NCI-H2081 (cell line): ENCODE measurements around the gene PATL2.
"Not testable (repeated sequence)": the region's sequence is repeated elsewhere in the genome, so short reads cannot be mapped to it uniquely, and the experiment has no call there.

Experiments
- DNase-seq, 2 experiments: peaks; one replicate each; lab custom pipeline; 2025; lab: John Stamatoyannopoulos, UW

The PATL2 gene

DNA sequence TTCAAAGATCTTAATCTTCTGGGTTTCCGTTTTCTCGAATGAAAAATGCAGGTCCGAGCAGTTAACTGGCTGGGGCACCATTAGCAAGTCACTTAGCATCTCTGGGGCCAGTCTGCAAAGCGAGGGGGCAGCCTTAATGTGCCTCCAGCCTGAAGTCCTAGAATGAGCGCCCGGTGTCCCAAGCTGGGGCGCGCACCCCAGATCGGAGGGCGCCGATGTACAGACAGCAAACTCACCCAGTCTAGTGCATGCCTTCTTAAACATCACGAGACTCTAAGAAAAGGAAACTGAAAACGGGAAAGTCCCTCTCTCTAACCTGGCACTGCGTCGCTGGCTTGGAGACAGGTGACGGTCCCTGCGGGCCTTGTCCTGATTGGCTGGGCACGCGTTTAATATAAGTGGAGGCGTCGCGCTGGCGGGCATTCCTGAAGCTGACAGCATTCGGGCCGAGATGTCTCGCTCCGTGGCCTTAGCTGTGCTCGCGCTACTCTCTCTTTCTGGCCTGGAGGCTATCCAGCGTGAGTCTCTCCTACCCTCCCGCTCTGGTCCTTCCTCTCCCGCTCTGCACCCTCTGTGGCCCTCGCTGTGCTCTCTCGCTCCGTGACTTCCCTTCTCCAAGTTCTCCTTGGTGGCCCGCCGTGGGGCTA lies at the start of gene PATL2, which contains the start of gene B2M:
Gene PATL2 (minus strand): TSS at position 228 of the 647 bp plus-strand sequence. CDS start 34,833 bp downstream, outside the sequence.
Gene B2M (plus strand): TSS at position 422 of the 647 bp plus-strand sequence. CDS start 30 bp downstream, at position 452.
- DNase-seq = peak; percentile 93 to 95

DNA sequence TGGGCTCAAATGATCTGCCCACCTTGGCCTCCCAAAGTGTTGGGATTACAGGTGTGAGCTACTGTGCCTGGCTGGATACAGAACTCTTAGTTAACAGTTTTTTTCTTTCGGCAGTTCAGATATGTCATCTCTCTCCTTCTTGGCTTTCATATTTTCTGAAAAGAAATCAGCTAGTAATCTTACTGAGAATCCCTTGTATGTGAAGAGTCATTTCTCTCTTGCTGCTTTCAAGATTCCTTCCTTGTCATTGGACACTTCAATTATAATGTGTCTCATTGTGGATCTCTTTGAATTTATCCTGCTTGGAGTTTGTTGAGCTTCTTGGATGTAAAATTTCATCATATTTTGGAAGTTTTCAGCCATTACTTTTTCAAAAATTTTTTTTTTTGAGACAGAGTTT lies 42.2 kb upstream of the PATL2 start:
- no peak for DNase-seq

DNA sequence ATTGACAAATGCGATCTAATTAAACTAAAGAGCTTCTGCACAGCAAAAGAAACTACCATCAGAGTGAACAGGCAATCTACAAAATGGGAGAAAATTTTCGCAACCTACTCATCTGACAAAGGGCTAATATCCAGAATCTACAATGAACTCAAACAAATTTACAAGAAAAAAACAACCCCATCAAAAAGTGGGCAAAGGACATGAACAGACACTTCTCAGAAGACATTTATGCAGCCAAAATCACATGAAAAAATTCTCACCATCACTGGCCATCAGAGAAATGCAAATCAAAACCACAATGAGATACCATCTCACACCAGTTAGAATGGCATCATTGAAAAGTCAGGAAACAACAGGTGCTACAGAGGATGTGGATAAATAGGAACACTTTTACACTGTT lies 32.3 kb upstream of the PATL2 start:
- not testable (repeated sequence) for DNase-seq

DNA sequence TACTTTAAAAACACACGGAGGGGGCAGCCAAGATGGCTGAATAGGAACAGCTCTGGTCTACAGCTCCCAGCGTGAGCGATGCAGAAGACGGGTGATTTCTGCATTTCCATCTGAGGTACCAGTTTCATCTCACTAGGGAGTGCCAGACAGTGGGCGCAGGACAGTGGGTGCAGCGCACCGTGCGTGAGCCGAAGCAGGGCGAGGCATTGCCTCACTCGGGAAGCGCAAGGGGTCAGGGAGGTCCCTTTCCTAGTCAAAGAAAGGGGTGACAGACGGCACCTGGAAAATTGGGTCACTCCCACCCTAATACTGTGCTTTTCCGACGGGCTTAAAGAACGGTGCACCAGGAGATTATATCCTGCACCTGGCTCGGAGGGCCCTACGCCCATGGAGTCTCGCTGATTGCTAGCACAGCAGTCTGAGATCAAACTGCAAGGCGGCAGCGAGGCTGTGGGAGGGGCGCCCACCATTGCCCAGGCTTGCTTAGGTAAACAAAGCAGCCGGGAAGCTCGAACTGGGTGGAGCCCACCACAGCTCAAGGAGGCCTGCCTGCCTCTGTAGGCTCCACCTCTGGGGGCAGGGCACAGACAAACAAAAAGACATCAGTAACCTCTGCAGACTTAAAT lies 28.2 kb upstream of the PATL2 start:
- DNase-seq = not testable (repeated sequence)

DNA sequence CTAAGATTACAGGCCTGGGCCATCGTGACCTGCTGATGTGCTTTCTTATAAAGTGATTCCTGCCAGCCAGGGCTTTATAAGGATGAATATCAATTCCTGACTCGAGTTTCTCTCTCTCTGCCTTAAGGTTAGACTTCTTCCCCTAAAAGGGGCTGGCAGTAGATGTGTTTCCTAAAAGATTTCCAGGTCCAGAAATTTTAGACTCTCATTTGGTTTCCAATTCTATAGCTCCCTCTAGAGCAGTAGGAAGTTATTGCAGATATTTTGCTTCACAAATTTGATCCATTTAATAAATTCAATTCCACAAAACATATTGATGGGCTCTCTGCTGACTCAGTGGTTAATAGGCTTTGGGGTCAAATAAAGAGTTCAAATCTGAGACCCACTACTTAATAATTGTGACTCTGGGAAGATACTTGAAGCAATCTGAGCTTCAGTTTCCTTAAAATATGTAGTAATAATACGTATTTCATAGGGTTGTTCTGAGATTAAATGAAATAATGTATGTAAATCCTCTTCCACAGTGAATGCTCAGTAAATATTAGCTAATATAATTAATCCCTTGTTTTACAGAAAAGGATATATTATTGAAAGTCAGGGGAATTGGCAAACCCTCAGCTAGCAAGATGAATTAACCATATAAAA lies 27.3 kb upstream of the PATL2 start:
- DNase-seq = peak; percentile 14 to 44

DNA sequence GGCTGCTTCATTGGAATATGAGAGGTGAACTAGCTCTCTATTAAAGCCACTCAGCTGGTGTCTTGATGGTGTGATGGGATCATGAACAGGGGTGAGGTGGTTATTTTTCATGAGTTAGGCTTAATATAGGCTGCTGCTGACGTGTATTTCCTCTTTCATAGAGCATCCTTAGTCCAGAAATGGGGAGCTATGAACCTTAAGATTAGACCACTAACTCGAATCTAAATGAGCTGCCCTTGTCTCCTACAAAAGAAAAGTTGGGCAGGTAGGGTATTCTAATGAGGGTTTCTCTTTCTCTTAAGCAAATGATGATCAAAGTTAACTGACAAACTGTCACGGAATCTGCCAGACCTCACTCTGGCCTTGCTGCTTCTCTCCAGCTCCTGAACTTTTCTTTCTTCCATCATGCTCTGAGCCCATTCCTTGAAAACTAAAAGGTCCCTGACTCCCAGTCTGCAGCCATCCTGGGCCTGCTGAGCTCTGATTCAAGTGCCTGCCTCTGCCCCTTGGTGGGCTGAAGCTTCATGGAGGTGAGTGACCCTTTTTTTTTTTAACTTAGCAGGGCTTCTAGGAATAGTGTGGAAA lies 25.1 kb upstream of the PATL2 start, which contains the start of gene TRIM69:
Gene TRIM69 (plus strand): TSS at position 348 of the 585 bp plus-strand sequence. CDS start 177 bp downstream, at position 525.
- DNase-seq = no peak

DNA sequence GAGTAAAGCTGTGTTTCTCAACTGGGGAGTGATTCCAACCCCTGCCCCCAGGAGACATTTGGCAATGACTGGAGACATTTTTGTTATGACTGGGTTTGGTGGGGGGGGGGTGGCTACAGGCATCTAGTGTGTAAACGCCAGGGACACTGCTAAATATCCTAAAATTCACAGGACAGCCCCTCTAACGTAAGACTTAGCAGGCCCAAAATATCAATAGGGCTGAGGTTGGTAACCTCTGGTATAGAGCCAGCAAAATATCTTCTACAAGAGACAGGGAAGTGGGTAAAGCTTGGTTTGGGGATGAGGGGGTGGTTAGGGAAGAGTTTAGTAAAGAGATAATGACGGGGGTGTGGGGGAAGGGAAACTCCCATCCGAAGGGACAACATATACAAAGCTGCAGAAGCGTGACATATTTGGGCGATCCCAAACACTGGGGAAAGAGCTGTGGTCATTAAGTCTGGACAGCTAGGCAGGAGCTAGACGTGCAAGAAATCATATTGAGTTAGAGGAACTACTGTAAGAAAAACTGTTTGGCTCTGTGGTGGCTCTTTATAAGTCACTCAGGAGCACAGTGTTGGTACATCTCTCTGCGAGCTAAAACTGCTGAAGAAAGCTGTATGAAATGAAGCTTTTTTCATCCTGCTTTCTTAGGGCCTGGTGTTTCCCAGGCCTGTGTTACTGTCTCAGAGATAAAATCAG lies 24.5 kb upstream of the PATL2 start:
- DNase-seq = no peak

DNA sequence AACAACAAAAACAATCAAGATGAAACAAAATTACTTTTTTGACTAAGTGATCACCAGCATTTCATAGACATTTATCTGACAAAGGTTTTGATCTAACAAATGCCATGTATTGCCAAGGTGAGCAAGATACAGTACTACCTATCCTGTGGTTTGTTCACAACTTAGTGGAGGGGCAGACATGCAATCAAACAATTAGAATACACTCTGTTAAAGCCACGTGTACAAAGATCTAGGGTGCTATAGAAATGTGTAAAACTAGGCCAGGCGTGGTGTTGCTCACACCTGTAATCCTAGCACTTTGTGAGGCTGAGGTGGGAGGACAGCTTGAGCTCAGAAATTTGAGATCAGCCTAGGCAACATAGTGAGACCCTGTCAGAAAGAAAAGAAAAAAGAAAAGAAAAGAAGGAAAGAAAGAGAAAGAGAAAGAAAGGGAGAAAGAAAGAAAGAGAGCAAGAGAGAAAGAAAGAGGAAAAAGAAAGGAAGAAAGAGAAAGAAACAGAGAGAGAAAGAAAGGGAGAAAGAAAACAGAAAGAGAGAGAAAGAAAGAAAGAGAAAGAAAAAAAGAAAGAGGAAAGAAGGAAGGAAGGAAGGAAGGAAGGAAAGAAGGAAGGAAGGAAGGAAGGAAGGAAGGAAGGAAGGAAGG lies 23.8 kb upstream of the PATL2 start:
- no peak for DNase-seq

DNA sequence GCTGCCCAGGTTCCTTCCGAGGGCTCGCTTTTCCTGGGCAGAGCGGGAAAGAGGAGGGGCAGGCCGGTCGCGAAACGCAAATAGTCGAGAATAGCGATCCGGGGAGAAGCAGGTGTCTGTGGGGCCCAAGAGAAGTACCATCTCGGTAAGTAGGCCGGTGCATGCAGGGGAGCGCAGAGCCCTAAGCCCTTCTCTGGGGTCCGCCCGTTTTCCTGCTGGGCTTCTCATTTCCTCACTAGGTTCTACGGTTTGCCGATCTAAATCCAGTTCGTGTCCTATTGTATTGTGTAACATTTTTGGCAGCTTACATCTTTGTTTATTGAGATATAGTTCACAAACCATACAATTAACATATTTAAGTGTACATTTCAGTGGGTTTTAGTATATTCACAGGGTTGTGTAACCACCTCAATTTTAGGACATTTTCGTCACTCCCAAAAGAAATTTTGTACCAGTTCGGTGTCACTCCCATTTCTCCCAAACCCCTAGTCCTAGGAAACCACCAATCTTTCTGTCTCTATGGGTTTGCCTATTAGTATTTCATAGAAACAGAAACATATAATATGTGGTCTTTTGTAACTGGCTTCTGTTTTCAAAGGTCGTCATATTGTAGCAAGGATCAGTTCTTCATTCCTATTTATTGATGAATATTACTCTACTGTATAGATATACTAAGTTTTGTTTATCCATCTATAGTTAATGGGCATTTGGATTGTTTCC lies 18.4 kb upstream of the PATL2 start:
- DNase-seq = peak; percentile 38 to 65

DNA sequence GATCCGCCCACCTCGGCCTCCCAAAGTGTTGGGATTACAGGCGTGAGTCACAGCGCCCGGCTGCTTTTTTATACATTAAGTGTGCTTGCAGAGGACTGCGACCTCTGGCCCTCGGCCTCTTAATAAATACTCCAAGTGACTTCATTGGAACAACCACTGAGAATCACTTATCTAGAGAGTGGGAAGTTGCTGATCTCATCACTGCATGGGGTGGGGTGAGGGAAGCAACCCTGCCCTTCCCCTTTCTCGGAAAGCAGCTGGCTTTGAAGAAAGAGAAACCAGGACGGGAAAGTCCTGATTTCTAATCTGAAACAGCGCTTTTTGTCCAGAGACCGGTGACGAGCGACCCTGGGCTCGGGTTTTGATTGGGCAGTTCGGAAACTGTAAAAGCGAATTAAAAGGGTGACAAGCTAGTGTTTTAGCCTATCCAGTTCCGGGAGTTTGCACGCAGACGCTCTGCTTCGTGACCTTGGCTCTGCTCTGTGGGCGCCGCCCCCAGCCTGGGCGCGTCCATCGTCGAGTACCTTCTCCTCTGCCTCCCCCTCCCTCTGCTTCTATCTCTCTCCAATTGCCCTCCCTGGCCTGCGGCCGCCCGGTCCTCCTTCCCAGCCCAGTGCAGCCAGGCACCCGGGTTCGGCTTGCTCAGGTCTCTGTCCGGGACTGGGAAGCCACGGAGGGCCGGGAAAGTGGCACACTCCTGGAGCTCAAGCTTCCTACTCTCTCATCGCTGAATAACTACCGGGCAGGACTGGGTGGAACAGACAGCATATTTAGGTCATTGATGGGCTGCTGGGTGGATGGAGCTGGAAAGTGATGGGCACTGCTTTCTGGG lies 17.7 kb upstream of the PATL2 start:
- DNase-seq = peak; percentile 94 to 98

DNA sequence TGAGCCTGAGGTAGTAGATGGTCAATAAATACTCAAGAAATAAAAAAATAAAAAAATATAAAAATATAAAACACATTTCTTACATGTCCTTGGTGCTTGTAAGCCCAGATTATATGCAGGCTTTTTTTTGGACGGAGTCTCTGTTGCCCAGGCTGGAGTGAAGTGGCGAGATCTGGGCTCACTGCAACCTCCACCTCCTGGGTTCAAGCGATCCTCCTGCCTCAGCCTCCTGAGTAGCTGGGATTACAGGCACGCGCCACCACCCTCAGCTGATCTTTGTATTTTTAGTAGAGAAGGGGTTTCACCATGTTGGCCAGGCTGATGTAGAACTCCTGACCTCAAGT lies 17.1 kb upstream of the PATL2 start:
- not testable (repeated sequence) for DNase-seq

DNA sequence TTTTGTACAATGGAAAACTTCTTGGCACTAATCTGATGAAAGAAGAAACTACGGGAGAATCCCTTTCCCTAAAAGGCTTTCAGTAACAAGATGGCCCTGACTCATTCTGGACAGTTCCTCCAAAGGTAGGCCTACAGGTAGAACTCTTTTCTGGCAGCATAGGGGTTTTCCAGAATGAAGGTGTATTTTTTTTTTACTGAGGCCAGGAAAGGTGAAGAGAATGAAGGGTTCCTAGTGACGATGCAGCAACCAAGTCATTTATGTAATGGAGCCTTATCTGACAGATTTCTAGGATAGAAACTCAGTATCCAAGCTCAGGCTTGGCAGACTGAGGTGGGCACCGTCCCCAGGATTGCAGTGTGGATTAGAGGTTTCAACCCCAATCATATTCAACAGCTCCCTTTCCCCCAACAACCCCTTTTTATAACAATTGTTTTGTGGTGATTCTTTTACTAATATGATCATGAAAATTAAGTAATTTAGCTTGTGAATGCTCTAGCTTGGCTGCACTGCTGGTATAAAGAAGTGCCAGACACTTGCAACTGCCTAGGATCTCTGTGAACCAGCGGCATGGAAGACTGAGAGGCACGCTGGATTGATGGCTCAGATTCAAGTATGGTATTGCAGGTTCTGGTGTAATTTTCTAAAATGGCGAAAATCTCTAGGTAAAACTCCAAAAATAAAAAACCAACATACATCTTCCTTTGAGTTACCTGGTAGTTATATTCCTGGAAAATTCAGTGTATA lies 16.5 kb upstream of the PATL2 start:
- no peak for DNase-seq

DNA sequence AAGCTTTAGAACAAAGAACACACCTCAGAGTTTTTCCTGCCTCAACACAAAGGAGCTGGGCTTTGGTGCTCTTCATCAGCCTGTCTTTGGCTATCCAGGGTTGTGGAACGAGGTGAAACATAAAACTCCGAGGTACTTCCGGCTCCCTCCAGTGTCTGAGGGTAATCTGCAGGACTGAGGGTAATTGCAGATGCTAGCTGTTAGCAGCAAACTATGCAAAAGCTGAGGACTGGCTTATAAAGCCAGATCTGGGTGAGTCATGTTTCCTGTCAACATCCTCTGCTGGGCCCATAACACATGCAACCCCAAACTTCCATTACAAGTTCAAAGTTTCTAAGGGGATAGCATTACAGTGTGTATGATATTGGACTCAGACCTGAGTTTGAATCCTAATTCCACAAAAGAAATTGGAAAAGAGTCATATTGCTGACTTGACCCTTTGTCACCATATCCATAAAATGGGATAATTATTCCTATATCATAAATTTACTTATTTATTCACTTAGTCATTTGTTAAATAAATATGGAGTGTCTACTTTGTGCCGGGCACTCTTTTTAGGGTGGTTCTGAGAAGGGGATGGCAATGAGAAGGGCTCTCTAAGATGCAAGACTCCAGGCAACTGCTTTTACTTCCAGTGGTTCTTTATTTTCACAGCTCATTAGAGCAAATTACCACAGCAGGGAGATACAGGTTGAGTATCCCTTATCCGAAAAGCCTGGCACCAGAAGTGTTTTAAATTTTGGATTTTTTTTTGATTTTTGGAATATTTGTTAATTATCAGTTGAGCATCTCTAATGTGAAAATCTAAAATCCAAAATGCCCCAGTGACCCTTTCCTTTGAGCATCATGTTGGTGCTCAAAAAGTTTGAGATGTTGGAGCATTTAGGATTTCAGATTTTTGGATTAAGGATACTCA lies 15.7 kb upstream of the PATL2 start:
- peak in 1 of 2 experiments; percentile 20 for DNase-seq

DNA sequence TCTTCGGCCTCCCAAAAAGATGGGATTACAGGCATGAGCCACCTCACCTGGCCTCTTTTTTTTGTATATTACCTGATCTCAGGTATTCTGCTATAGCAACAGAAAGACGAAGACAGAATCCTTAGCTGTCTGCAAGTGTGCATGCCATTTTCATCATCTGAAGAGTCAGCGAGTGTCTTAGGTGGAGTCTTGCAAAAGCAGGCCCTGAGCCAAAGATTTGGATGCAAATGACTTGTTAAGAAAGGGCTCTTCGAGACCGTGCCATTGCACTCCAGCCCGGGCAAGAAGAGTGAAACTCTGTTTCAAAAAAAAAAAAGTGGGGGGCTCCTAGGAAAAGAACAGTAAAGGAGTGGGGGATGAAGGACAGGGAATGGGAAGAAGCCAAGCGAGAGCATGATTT lies 15.0 kb upstream of the PATL2 start:
- DNase-seq = no peak

DNA sequence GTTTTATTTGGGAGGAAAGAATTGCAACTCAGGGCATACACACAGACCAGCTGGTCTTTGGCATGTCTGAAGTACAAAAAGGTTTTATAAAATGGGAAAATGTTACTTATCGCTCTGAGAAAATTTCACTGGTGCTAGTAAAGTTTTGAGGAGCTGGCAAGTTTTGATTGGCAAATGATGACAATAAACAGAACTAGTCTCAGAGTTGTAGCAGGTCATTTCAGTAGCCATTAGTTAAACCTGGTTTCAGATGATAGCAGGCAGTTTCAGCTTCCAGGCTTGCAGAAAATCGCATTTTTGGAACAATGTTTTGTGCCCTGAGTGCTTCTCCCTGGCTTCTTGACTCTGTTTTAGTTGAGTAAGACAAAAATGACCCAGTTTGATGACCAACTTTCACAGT lies 10.9 kb upstream of the PATL2 start:
- no peak for DNase-seq

DNA sequence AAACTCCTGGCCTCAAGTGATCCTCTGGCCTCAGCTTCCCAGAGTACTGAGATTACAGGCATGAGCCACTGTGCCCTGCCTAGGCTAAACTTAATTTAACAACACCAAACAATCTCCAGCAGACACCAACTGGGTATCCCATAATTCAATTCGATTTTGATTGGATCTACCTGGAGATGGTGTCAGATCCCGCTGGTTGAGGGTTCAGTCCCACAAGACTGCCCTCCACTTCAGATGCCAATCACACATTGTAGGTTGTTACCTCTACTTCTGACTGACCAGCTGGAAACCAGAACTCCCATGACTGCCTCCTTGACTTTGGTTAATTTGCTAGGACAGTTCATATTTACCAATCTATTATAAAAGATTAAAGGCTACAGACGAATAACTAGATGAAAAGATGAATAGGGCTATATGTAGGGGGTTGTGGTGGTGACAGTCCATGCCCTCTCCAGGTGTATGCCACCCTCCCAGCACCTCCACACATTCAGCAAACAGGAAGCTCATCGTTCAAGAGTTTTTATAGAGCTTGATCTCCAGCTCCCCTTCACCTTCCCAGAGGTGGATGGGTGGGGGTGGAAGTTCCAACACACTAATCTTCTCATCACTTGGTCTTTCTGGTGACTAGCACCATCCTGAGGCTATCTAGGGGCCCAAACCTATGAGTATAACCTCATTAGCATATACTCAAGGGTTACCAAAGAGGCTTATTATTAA lies 9.5 kb upstream of the PATL2 start:
- DNase-seq = no peak

DNA sequence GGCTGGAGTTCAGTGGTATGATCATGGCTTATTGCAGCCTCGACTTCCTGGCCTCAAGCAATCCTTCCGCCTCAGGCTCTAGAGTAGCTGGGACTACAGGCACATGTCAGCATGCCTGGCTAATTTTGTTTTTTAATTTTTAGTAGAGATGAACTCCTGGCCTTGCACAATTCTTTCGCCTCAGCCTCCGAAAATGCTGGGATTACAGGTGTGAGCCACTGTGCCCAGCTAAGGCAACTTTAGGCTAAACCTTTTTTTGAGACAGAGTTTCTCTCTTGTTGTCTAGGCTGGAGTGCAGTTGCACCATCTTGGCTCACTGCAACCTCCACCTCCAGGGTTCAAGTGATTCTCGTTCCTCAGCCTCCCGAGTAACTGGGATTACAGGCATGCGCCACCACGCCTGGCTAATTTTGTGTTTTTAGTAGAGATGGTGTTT lies 8.9 kb upstream of the PATL2 start:
- not testable (repeated sequence) for DNase-seq
